Tibial nerve (tissue), 4 donors: ENCODE results near the gene VPS13D.

Experiments used
- CTCF ChIP-seq, 5 experiments: fragments of 200-600 bp in 3 of 5; fragments of 450-650 bp in 2 of 5; sonication (generic) in 3 of 5; IDR thresholded peaks; one replicate each; pipeline ENCODE4 v1.5.1; 2016 to 2019; ENCODE audit warnings: antibody characterized with exemption in 5 of 5, mild to moderate bottlenecking in 3 of 5, moderate library complexity in 2 of 5
- EP300 ChIP-seq, 2 donors: sonication (generic); formaldehyde crosslinking; IDR thresholded peaks; one replicate each; pipeline ENCODE4 v1.6.1; 2017; ENCODE audit warnings: antibody characterized with exemption in 2 of 2, mild to moderate bottlenecking in 1 of 2

- no peak for TF ChIP-seq CTCF (IDR thresholded peaks at IDR 0.05)
- TF ChIP-seq EP300 (IDR thresholded peaks at IDR 0.05), result no peak
Measured at GRCh38 chr1:12338017-12338416, 108.2 kb downstream of the VPS13D start.
